CD1c-positive myeloid dendritic cell (primary cell): ENCODE results near the gene PCDH12.

Source experiments
- DNase-seq: peaks from one replicate; pipeline ENCODE4 v3.0.0-alpha.2; 2016; ENCODE audit errors: extremely low spot score

The PCDH12 gene

GRCh38 chr5:141958113-141958512 lies at the start of gene PCDH12:
Gene PCDH12 (minus strand): TSS chr5:141958202. CDS start chr5:141957851, 351 bp downstream.
- peak; percentile 37 for DNase-seq

GRCh38 chr5:142007237-142007544 lies 49.2 kb upstream of the PCDH12 start:
- no peak for DNase-seq

- peak; percentile 48 for DNase-seq
Observed at GRCh38 chr5:142006363-142007236, 48.6 kb upstream of the PCDH12 start.

- DNase-seq = no peak
Observed at GRCh38 chr5:142003266-142003800, 45.3 kb upstream of the PCDH12 start.

GRCh38 chr5:142000704-142001484 lies 42.9 kb upstream of the PCDH12 start:
- DNase-seq = peak; percentile 30

GRCh38 chr5:142000173-142000572 lies 42.2 kb upstream of the PCDH12 start:
- DNase-seq = no peak

- DNase-seq = no peak
Observed at GRCh38 chr5:141997358-141997960, 39.5 kb upstream of the PCDH12 start.

- DNase-seq = no peak
Observed at GRCh38 chr5:141995656-141996055, 37.7 kb upstream of the PCDH12 start.

GRCh38 chr5:141994511-141995136 lies 36.6 kb upstream of the PCDH12 start:
- DNase-seq = no peak

- DNase-seq = peak; percentile 81
Observed at GRCh38 chr5:141992349-141992963, 34.5 kb upstream of the PCDH12 start.

GRCh38 chr5:141989720-141990119 lies 31.7 kb upstream of the PCDH12 start:
- no peak for DNase-seq

- DNase-seq = no peak
Observed at GRCh38 chr5:141986072-141986471, 28.1 kb upstream of the PCDH12 start.

- DNase-seq = no peak
Observed at GRCh38 chr5:141982626-141983025, 24.6 kb upstream of the PCDH12 start.

- DNase-seq = no peak
Observed at GRCh38 chr5:141978389-141978788, 20.4 kb upstream of the PCDH12 start.

- no peak for DNase-seq
Observed at GRCh38 chr5:141976176-141976575, 18.2 kb upstream of the PCDH12 start.

- DNase-seq = no peak
Observed at GRCh38 chr5:141973871-141974595, 16.0 kb upstream of the PCDH12 start.

GRCh38 chr5:141969783-141970771 lies 12.1 kb upstream of the PCDH12 start:
- peak; percentile 52 for DNase-seq

- DNase-seq = peak; percentile 97
Observed at GRCh38 chr5:141968914-141969608, 11.1 kb upstream of the PCDH12 start, which contains the start of gene RNF14. Gene RNF14 (plus strand): TSS chr5:141969105. CDS start chr5:141973589, 4,484 bp downstream.

- no peak for DNase-seq
Observed at GRCh38 chr5:141966963-141967333, 8.9 kb upstream of the PCDH12 start.
